Pons (tissue), 1 donor: ENCODE results near the gene PWP1.

Source experiments
- DNase-seq: peaks from one replicate; pipeline ENCODE4 v3.0.0-alpha.2; 2016; ENCODE audit warnings: low spot score

Gene PWP1

GRCh38 chr12:107685360-107686248, at the start of gene PWP1:
Gene PWP1, plus strand, starts transcription at chr12:107685799. Its CDS starts 101 bp downstream, at chr12:107685900.
- peak; percentile 94 for DNase-seq

- no peak for DNase-seq
These were observed 44.4 kb upstream of the PWP1 start for GRCh38 chr12:107641154-107641553.

- DNase-seq = no peak
These were observed 43.4 kb upstream of the PWP1 start for GRCh38 chr12:107642240-107642639.

- DNase-seq = no peak
These were observed 39.8 kb upstream of the PWP1 start for GRCh38 chr12:107645630-107646333.

GRCh38 chr12:107646436-107646835, 39.2 kb upstream of the PWP1 start:
- DNase-seq = no peak

GRCh38 chr12:107649661-107650061, 35.9 kb upstream of the PWP1 start:
- DNase-seq = no peak

GRCh38 chr12:107650977-107651376, 34.6 kb upstream of the PWP1 start:
- peak; percentile 9 for DNase-seq

GRCh38 chr12:107651571-107652449, 33.8 kb upstream of the PWP1 start:
- DNase-seq = peak; percentile 6

- DNase-seq = no peak
These were observed 32.1 kb upstream of the PWP1 start for GRCh38 chr12:107653519-107653918.

GRCh38 chr12:107654873-107655272, 30.7 kb upstream of the PWP1 start:
- no peak for DNase-seq

- no peak for DNase-seq
These were observed 30.1 kb upstream of the PWP1 start for GRCh38 chr12:107655281-107656065.

- DNase-seq = no peak
These were observed 29.3 kb upstream of the PWP1 start for GRCh38 chr12:107656302-107656701.

- DNase-seq = no peak
These were observed 28.5 kb upstream of the PWP1 start for GRCh38 chr12:107657133-107657532.

- DNase-seq = no peak
These were observed 28.0 kb upstream of the PWP1 start for GRCh38 chr12:107657621-107658020.

GRCh38 chr12:107660235-107660634, 25.4 kb upstream of the PWP1 start:
- DNase-seq = no peak

- no peak for DNase-seq
These were observed 24.7 kb upstream of the PWP1 start for GRCh38 chr12:107660861-107661415.

- DNase-seq = no peak
These were observed 23.8 kb upstream of the PWP1 start for GRCh38 chr12:107661830-107662229.

GRCh38 chr12:107662484-107662883, 23.1 kb upstream of the PWP1 start:
- peak; percentile 20 for DNase-seq

- DNase-seq = no peak
These were observed 22.3 kb upstream of the PWP1 start for GRCh38 chr12:107663277-107663676.

GRCh38 chr12:107666009-107666408, 19.6 kb upstream of the PWP1 start:
- DNase-seq = no peak

- DNase-seq = no peak
These were observed 18.1 kb upstream of the PWP1 start for GRCh38 chr12:107667464-107667863.
